ENCODE measurements around the gene TNPO2. TPM values are rescaled to one million over a fixed set of nuclear protein-coding genes. Genes with fewer than 3 reads are reported as not detected.

TNPO2 gene
- polyA plus RNA-seq, 3 donors = 0.28 to 45.2 (median 0.52) TPM

DNA sequence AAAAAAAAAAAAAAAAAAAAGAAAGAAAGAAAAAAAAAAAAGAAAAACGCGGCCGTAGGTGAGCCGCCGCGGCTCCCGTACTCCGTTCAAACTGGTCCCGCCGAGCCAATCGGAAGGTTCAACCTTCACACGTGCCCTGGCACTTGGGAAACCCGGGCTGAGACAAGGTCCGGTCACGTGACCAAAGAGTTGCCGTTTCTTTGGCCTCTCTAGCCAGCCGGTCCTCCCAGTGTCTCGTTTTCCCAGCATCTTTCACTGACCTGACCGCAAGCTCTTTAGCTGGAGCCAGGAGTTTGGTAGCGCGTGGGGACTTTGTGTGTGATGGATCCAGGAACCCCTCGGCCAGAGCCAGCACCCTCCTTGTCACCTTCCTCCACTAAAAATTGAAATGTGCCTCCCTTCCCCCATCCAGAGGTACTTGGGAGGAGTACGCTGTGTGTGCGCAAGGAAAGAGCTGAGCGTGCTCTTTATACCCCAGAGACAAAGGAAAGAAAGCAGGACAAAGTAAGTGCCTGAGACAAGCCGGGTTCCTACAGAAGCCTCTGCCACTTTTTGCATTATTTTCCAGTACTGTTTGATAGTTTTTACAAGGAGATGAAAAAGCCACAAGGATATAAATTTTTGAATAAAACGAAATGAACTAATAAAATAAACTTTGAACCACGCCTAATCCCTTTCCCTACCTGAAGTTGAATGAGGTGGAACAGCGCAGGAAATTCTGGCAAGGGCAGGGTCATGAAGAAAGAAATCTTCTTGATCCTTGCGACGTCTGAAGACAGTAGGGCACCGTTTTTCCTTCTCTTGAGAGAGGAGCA is 959 bp downstream of the TNPO2 start:
- peak overlapping the region; percentile 87 for H3K4me2 ChIP-seq (replicated peaks; ENCODE audit: extremely low read depth, low read length, poor library complexity, severe bottlenecking)
- Mint-ChIP-seq H3K36me3 (peaks cover 14 to 25% of the 10 kb centered on the region in 2 donors), H3K9me3 (peaks cover 0 to 2% (median 0%) of the 10 kb centered on the region in 7 donors), H3K27ac (peak overlapping the region; percentile 80 to 92 (median 86)), H3K4me3 (peak overlapping the region; percentile 85 to 95), H3K4me1 (peaks cover 38% of the 10 kb centered on the region), H3K27me3 (ENCODE audit: low read depth in 3 of 3) (peaks cover 0 to 3% (median 0%) of the 10 kb centered on the region in 3 donors)
- TF ChIP-seq, protein P1, sequence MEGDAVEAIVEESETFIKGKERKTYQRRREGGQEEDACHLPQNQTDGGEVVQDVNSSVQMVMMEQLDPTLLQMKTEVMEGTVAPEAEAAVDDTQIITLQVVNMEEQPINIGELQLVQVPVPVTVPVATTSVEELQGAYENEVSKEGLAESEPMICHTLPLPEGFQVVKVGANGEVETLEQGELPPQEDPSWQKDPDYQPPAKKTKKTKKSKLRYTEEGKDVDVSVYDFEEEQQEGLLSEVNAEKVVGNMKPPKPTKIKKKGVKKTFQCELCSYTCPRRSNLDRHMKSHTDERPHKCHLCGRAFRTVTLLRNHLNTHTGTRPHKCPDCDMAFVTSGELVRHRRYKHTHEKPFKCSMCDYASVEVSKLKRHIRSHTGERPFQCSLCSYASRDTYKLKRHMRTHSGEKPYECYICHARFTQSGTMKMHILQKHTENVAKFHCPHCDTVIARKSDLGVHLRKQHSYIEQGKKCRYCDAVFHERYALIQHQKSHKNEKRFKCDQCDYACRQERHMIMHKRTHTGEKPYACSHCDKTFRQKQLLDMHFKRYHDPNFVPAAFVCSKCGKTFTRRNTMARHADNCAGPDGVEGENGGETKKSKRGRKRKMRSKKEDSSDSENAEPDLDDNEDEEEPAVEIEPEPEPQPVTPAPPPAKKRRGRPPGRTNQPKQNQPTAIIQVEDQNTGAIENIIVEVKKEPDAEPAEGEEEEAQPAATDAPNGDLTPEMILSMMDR (IDR thresholded peaks at IDR 0.05) = no peak
- H3K79me2 ChIP-seq (ENCODE audit: insufficient read depth, low read length) = peaks cover 45% of the 10 kb centered on the region
- peak overlapping the region; percentile 95 for H2AFZ ChIP-seq (ENCODE audit: insufficient read depth, low read depth, low read length, poor library complexity, severe bottlenecking)
- peaks cover 10 to 15% of the 10 kb centered on the region in 2 donors for H3K36me3 ChIP-seq (replicated peaks in 1 of 2; ENCODE audit: control insufficient read depth in 1 of 2, insufficient read depth in 2 of 2, low read length in 2 of 2)
- intact Hi-C loops (cut with micrococcal nuclease) = loop anchor here in 1 of 2 donors (2.0 kb wide), 1 partner anchor 14 kb away; the partner anchor contains the start of gene GET3
- H3K27me3 ChIP-seq (ENCODE audit: control insufficient read depth in 2 of 2, insufficient read depth in 2 of 2, low read length in 2 of 2) = no peaks in the 10 kb centered on the region
- no peaks in the 10 kb centered on the region for H3K9me3 ChIP-seq (replicated peaks in 1 of 2; ENCODE audit: control insufficient read depth in 1 of 2, insufficient read depth in 1 of 2, low read length in 2 of 2)
- H3K4me1 ChIP-seq (ENCODE audit: control insufficient read depth in 1 of 2, insufficient read depth in 2 of 2, low read length in 2 of 2) = peaks cover 34 to 39% of the 10 kb centered on the region in 2 donors
- peak overlapping the region; percentile 26 to 74 for H3K27ac ChIP-seq (ENCODE audit: low read depth in 1 of 2, low read length in 2 of 2)
- 0% methylated on average over 17 of the region's 32 CpGs for WGBS (ENCODE audit: insufficient coverage)
- H4K20me1 ChIP-seq (ENCODE audit: insufficient read depth, low read length) = no peaks in the 10 kb centered on the region
- DNase-seq = peak; percentile 96 to 99 (median 98)
- H3K9ac ChIP-seq (ENCODE audit: insufficient read depth, low read length, poor library complexity, severe bottlenecking) = peak overlapping the region; percentile 89
- peak overlapping the region; percentile 49 to 79 (median 62) for H3K4me3 ChIP-seq (replicated peaks in 1 of 3; ENCODE audit: low read depth in 2 of 3, low read length in 3 of 3)

DNA sequence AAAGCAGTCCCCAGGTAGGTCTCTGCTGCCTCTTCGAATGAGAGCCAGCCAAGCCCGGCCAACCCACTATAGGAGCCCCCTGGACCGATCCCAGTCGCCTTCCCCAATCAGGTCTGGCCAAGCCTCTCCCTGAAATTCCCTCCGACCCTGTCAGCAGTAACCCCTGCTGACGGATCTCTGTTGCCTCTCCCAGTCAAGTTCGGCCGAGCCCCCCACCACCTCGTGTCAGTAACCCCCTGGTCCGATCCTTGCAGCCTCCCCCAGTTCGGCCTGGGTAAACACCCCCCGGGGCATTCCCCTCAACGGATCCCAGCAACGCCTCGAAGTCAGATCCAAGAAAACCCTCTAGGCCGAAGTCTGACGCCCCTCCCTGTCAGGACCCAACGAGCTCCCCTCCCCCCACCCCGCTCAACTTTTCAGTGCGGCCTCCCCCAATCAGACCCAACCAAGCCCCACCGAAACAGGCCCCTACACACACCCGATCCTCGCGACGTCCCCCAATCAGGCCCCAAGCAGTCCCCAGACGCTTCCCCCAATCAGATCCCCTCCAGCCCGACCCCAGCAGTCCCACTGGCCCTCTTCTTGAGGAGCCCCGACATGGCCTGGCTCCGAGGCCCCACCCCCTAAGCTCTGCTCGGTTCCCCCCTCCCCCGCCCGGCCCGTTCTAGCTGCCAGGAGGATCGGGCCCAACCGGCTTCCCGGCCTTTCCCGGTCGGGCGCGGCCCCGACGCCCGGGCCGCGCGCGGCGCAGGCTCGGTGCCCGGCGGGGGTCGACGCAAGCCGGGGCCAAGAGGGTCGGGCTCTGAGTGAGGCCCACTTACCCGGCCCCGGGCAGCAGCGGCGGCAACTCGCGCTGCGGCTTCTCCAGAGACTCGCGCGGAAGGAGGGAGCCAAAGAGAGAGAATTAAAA is 1.8 kb downstream of the TNPO2 start:
- Histone ChIP-seq H3K9me3 (replicated peaks in 1 of 2; ENCODE audit: control insufficient read depth in 1 of 2, insufficient read depth in 1 of 2, low read length in 2 of 2) (no peaks in the 10 kb centered on the region), H3K27ac (ENCODE audit: low read depth in 1 of 2, low read length in 2 of 2) (peak overlapping the region; percentile 26 to 74), H3K4me3 (replicated peaks in 1 of 3; ENCODE audit: low read depth in 2 of 3, low read length in 3 of 3) (peak overlapping the region; percentile 49 to 79 (median 62)), H2AFZ (ENCODE audit: insufficient read depth, low read depth, low read length, poor library complexity, severe bottlenecking) (peak overlapping the region; percentile 86), H3K9ac (ENCODE audit: insufficient read depth, low read length, poor library complexity, severe bottlenecking) (peak overlapping the region; percentile 89), H3K4me1 (ENCODE audit: control insufficient read depth in 1 of 2, insufficient read depth in 2 of 2, low read length in 2 of 2) (peaks cover 34 to 39% of the 10 kb centered on the region in 2 donors), H3K27me3 (ENCODE audit: control insufficient read depth in 2 of 2, insufficient read depth in 2 of 2, low read length in 2 of 2) (no peaks in the 10 kb centered on the region), H3K36me3 (replicated peaks in 1 of 2; ENCODE audit: control insufficient read depth in 1 of 2, insufficient read depth in 2 of 2, low read length in 2 of 2) (peaks cover 8 to 14% of the 10 kb centered on the region in 2 donors), H3K4me2 (replicated peaks; ENCODE audit: extremely low read depth, low read length, poor library complexity, severe bottlenecking) (peak overlapping the region; percentile 87), H4K20me1 (ENCODE audit: insufficient read depth, low read length) (no peaks in the 10 kb centered on the region), H3K79me2 (ENCODE audit: insufficient read depth, low read length) (peaks cover 50% of the 10 kb centered on the region)
- intact Hi-C loops (cut with micrococcal nuclease) = loop anchor here in 1 of 2 donors (2.0 kb wide), 1 partner anchor 15 kb away; the partner anchor contains the start of gene GET3
- peak; percentile 33 to 51 (median 33) for DNase-seq
- peak overlapping the region; percentile 80 to 94 (median 86) for H3K27ac Mint-ChIP-seq
- TF ChIP-seq, protein P1 (IDR thresholded peaks at IDR 0.05) = no peak
- peaks cover 38% of the 10 kb centered on the region for H3K4me1 Mint-ChIP-seq
- peaks cover 0 to 3% (median 0%) of the 10 kb centered on the region in 3 donors for H3K27me3 Mint-ChIP-seq (ENCODE audit: low read depth in 3 of 3)
- peak overlapping the region; percentile 86 to 96 for H3K4me3 Mint-ChIP-seq
- WGBS (ENCODE audit: insufficient coverage) = 1% methylated on average over 46 of the region's 65 CpGs
- no peaks in the 10 kb centered on the region for H3K9me3 Mint-ChIP-seq
- H3K36me3 Mint-ChIP-seq = peaks cover 14 to 29% of the 10 kb centered on the region in 2 donors
